Uterus (tissue), 4 donors: ENCODE data around the gene BBX. TPM values are rescaled to one million over a fixed set of nuclear protein-coding genes. Genes with fewer than 3 reads are reported as not detected.

Source experiments
- DNase-seq, 2 donors: peaks; one replicate each; pipeline ENCODE4 v3.0.0-alpha.2; 2019 to 2020
- H3K27ac ChIP-seq, 2 donors: fragments of 200-600 bp; sonication (generic); 1 replicate in 1 of 2; 2 replicates in 1 of 2; pipeline ENCODE4 v1.5.1; 2016 to 2018
- H3K27me3 ChIP-seq, 2 donors: fragments of 200-600 bp; sonication (generic); one replicate each; pipeline ENCODE4 v1.5.1; 2018 to 2019; ENCODE audit warnings: control low read depth in 1 of 2
- H3K36me3 ChIP-seq, 2 donors: fragments of 200-600 bp; sonication (generic); one replicate each; pipeline ENCODE4 v1.5.1; 2019; ENCODE audit warnings: control low read depth in 1 of 2
- H3K4me1 ChIP-seq, 2 donors: fragments of 200-600 bp; sonication (generic); one replicate each; pipeline ENCODE4 v1.5.1; 2018 to 2019; ENCODE audit warnings: control low read depth in 1 of 2
- H3K4me3 ChIP-seq, 2 donors: fragments of 200-600 bp; sonication (generic); 1 replicate in 1 of 2; 2 replicates in 1 of 2; pipeline ENCODE4 v1.5.1; 2018 to 2019; ENCODE audit warnings: mild to moderate bottlenecking in 1 of 2
- H3K9me3 ChIP-seq, 2 donors: fragments of 200-600 bp; sonication (generic); one replicate each; pipeline ENCODE4 v1.5.1; 2019; ENCODE audit warnings: control low read depth in 1 of 2
- POLR2A ChIP-seq, 2 donors: fragments of 450-650 bp; IDR thresholded peaks; one replicate each; pipeline ENCODE4 v1.6.1; 2016; ENCODE audit warnings: antibody characterized with exemption in 2 of 2, mild to moderate bottlenecking in 1 of 2, moderate library complexity in 1 of 2
- intact Hi-C: fragments of 100-400 bp; cut with DNase I; formaldehyde crosslinking; loops from one replicate; pipeline ENCODE4 v1.15.1; 2023; ENCODE audit warnings: low total_unique reads
- total RNA-seq, 4 donors: library from RNA; depleted of rRNA in 3 of 4; stranded (reverse); fragments of >200 nt in 3 of 4; gene quantifications; one replicate each; pipeline versions ENCODE4 v1.1.0 to v1.2.4, GENCODE V29; 2014 to 2023
- TF ChIP-seq, protein P1 (sequence below), 4 experiments: fragments of 200-600 bp in 2 of 4; fragments of 450-650 bp in 2 of 4; sonication (generic) in 2 of 4; IDR thresholded peaks; one replicate each; pipeline ENCODE4 v1.5.1; 2016 to 2019; ENCODE audit warnings: antibody characterized with exemption in 4 of 4, mild to moderate bottlenecking in 2 of 4, moderate library complexity in 1 of 4
- donor health status: DM: yes; HTN: yes; CAD: no.

The BBX gene
- total RNA-seq, 4 donors from 2014 or later, result 21.5 to 106 (median 63.8) TPM

DNA sequence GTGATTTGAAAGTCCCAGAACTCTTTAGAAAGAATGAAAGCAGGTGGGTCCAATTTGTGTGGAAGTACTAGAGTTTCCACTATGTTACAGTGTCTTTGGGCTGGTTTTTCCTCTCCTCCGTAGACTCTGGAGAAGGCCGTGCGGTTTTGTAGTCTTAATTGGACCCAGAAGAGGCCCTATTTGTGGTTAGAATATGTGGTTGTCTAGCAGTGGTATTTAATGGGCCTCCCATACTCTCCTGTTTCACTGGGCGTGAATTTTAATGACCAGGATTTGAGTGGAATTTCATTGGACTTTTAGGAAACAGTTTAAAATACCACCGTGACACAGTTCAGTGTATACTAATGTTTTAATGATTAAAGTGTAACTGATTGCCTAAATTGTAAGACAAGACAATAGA is 182.3 kb downstream of the BBX start:
- intact Hi-C loops, result no loop called here
- Histone ChIP-seq H3K27ac (no peak overlapping the region), H3K36me3 (no peaks in the 10 kb centered on the region), H3K27me3 (no peaks in the 10 kb centered on the region), H3K4me3 (no peak overlapping the region), H3K4me1 (no peaks in the 10 kb centered on the region), H3K9me3 (no peaks in the 10 kb centered on the region)
- no peak for TF ChIP-seq POLR2A (IDR thresholded peaks at IDR 0.05)
- TF ChIP-seq, protein P1, sequence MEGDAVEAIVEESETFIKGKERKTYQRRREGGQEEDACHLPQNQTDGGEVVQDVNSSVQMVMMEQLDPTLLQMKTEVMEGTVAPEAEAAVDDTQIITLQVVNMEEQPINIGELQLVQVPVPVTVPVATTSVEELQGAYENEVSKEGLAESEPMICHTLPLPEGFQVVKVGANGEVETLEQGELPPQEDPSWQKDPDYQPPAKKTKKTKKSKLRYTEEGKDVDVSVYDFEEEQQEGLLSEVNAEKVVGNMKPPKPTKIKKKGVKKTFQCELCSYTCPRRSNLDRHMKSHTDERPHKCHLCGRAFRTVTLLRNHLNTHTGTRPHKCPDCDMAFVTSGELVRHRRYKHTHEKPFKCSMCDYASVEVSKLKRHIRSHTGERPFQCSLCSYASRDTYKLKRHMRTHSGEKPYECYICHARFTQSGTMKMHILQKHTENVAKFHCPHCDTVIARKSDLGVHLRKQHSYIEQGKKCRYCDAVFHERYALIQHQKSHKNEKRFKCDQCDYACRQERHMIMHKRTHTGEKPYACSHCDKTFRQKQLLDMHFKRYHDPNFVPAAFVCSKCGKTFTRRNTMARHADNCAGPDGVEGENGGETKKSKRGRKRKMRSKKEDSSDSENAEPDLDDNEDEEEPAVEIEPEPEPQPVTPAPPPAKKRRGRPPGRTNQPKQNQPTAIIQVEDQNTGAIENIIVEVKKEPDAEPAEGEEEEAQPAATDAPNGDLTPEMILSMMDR (IDR thresholded peaks at IDR 0.05), result no peak
- DNase-seq, result no peak

DNA sequence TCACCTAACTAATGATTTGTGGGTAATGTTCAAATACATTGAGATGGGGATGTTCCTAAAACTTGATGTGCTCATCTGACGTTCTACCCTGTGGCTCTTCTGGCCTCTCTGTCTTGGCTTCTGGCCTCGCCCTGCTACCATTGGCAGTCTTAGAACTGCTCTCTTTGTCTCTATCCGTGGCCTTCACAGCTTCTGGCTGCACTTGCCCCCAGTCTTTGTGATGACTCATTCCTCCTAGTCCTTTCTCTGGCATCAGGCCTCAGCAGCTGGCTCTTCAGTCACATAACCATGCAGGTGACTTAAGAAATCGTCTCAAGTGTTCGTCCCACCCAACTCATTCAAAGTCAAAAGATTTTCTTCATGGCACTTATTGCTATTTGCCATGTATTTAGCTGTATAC is 188.1 kb downstream of the BBX start:
- Histone ChIP-seq H3K27ac (no peak overlapping the region), H3K27me3 (no peaks in the 10 kb centered on the region), H3K36me3 (no peaks in the 10 kb centered on the region), H3K4me1 (no peaks in the 10 kb centered on the region), H3K4me3 (no peak overlapping the region), H3K9me3 (no peaks in the 10 kb centered on the region)
- DNase-seq, result peak in 1 of 2 donors; percentile 28
- TF ChIP-seq, protein P1 (IDR thresholded peaks at IDR 0.05), result no peak
- TF ChIP-seq POLR2A (IDR thresholded peaks at IDR 0.05), result no peak
- intact Hi-C loops, result no loop called here

DNA sequence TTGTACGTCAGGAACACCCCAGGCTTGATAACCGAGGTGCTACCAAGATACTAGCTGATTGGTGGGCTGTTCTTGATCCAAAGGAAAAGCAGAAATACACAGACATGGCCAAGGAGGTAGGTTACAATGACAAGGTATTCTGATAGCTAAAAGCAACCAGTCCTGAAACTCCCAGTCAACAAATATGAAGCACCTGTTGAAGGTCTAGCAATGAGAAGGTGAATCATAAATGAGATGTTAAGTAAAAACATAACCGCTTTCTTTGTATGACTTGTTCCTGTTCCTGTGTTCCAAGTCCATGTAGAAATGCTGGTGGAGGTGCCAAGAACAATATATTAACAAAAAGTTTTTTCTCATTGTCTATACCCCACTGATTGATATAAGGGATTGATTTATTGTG is 194.0 kb downstream of the BBX start:
- no peaks in the 10 kb centered on the region for H3K27me3 ChIP-seq
- no peaks in the 10 kb centered on the region for H3K36me3 ChIP-seq
- no peak for TF ChIP-seq POLR2A (IDR thresholded peaks at IDR 0.05)
- TF ChIP-seq, protein P1 (IDR thresholded peaks at IDR 0.05), result no peak
- H3K27ac ChIP-seq, result no peak overlapping the region
- H3K4me1 ChIP-seq, result no peaks in the 10 kb centered on the region
- H3K4me3 ChIP-seq, result no peak overlapping the region
- H3K9me3 ChIP-seq, result no peaks in the 10 kb centered on the region
- DNase-seq, result no peak
- intact Hi-C loops, result no loop called here

DNA sequence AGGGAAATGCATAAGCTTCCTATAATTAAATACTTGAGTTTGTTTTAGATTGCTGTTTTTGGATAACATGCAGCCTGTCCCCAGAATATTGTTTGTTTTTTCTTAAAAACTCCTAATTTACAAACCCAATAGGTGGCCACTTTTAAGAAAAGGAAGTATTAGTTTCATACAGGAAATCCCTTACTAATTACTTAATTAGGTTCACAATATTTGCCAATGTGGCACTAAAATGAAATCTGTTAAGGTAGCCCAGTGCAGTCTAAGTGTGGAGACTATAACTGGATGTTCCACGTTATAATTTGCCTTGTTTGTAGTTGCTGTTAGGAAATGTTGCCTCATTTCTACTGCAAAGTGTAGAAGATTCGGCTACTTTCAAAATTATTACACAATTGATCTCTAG is 195.8 kb downstream of the BBX start:
- intact Hi-C loops, result no loop called here

DNA sequence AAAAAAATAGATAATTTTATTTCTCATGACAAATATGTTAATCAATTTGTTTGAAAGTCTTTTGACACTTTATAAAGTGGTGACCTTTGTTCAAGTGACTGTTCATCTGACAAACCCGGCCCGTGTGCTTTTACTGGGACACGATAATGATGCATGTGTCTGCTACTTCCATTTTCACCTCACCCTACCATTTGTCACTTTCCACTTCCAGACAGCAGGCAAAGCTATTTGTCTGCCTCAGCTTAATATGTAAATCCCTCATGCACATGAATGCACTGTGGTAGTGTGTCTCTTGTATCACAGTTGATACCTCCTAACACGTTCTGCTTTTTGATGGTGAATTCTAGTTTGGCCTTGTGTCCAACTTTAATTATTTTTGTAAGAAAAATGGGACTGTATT is 204.3 kb downstream of the BBX start:
- TF ChIP-seq POLR2A (IDR thresholded peaks at IDR 0.05), result no peak
- TF ChIP-seq, protein P1 (IDR thresholded peaks at IDR 0.05), result no peak
- H3K36me3 ChIP-seq, result no peaks in the 10 kb centered on the region
- no peak for DNase-seq
- no peak overlapping the region for H3K27ac ChIP-seq
- H3K9me3 ChIP-seq, result no peaks in the 10 kb centered on the region
- H3K4me3 ChIP-seq, result no peak overlapping the region
- H3K27me3 ChIP-seq, result no peaks in the 10 kb centered on the region
- intact Hi-C loops, result no loop called here
- no peaks in the 10 kb centered on the region for H3K4me1 ChIP-seq

More for the DNA sequence above, 195.8 kb downstream of the BBX start:
- no peak overlapping the region for H3K27ac ChIP-seq
- no peak for DNase-seq
- TF ChIP-seq, protein P1 (IDR thresholded peaks at IDR 0.05), result no peak
- no peak for TF ChIP-seq POLR2A (IDR thresholded peaks at IDR 0.05)
- no peaks in the 10 kb centered on the region for H3K36me3 ChIP-seq
- H3K4me3 ChIP-seq, result no peak overlapping the region
- H3K9me3 ChIP-seq, result no peaks in the 10 kb centered on the region
- H3K4me1 ChIP-seq, result no peaks in the 10 kb centered on the region
- H3K27me3 ChIP-seq, result no peaks in the 10 kb centered on the region
